ENCODE measurements around the gene AFF2. TPM values are rescaled to one million over a fixed set of nuclear protein-coding genes. Genes with fewer than 3 reads are reported as not detected.

AFF2 gene
- total RNA-seq, 2 donors from 2014 or later: 7.4 to 16.6 TPM

DNA sequence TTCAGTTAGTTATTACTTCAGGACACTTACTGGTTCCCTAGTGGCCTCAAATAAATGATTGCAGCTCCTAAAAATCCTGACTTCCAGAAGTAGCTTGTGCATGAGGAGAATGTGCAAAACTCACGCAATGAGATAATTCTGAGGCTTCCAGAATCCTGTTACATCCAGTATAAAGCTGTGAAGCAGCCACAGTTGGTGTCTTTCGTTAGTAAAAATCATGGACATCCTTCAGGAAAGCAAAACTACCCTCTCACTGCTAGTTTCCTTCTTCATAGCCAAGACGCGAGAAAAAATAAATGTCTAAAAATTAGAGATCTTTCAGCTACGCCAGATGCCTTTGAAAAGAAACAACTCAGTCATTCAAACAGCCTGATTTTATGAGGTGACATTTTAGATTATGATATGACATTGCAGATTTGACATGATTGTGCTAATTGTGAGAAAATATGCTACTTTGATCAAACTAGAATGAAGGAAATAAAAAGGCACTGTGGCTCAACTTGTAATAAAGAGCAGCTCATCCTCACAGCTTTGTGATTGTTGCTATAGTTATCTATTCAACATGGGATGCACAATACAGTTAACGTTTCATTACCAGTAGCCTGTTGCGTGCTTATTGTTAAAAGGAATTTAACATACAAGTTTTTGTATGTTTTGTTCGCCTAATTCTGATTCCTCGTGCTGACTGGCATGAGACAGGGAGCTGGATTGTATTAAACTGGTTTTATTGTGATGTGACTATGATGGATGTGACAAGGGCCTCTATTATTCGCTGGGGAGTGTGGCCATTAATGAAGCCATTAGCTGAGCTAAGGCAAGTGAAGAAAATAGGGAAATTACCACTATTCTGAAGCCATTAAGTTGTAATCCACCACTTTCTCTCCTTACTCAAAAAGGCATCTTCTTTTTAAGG lies 40.5 kb downstream of the AFF2 start:
- no peaks in the 10 kb centered on the region for H3K27me3 ChIP-seq (replicated peaks; ENCODE audit: insufficient read depth)
- DNase-seq (ENCODE audit: low spot score): no peak
- TF ChIP-seq, protein P1, sequence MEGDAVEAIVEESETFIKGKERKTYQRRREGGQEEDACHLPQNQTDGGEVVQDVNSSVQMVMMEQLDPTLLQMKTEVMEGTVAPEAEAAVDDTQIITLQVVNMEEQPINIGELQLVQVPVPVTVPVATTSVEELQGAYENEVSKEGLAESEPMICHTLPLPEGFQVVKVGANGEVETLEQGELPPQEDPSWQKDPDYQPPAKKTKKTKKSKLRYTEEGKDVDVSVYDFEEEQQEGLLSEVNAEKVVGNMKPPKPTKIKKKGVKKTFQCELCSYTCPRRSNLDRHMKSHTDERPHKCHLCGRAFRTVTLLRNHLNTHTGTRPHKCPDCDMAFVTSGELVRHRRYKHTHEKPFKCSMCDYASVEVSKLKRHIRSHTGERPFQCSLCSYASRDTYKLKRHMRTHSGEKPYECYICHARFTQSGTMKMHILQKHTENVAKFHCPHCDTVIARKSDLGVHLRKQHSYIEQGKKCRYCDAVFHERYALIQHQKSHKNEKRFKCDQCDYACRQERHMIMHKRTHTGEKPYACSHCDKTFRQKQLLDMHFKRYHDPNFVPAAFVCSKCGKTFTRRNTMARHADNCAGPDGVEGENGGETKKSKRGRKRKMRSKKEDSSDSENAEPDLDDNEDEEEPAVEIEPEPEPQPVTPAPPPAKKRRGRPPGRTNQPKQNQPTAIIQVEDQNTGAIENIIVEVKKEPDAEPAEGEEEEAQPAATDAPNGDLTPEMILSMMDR (IDR thresholded peaks at IDR 0.05): no peak
- no peaks in the 10 kb centered on the region for H3K36me3 ChIP-seq
- no peaks in the 10 kb centered on the region for H3K4me1 ChIP-seq (ENCODE audit: control insufficient read depth in 1 of 2, low read depth in 2 of 2)
- H3K27ac ChIP-seq: no peak overlapping the region
- no peak overlapping the region for H3K4me3 ChIP-seq
- ATAC-seq (ENCODE audit: insufficient number of reproducible peaks, low FRiP score, low read depth): no peak
- no peaks in the 10 kb centered on the region for H3K9me3 ChIP-seq

DNA sequence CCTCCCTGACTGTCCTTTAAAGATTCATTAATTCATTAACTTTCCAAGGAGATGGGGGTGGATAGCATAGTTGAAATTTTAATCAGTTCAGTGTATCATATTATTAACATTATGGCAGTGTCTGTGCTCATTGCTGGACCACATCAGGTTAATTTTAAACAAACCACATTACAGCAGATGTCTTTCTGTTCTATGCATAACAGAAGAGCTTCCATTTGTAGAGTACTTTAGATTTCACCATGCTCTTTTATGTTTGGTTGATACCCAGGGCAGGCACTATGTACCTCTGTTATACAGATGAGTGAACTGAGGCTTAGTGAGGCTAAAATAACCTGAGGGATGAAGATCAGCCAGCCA lies 41.1 kb downstream of the AFF2 start:
- Histone ChIP-seq H3K27me3 (replicated peaks; ENCODE audit: insufficient read depth) (no peaks in the 10 kb centered on the region), H3K9me3 (no peaks in the 10 kb centered on the region), H3K4me3 (no peak overlapping the region), H3K4me1 (ENCODE audit: control insufficient read depth in 1 of 2, low read depth in 2 of 2) (no peaks in the 10 kb centered on the region), H3K27ac (no peak overlapping the region), H3K36me3 (no peaks in the 10 kb centered on the region)
- no peak for DNase-seq (ENCODE audit: low spot score)
- TF ChIP-seq, protein P1 (IDR thresholded peaks at IDR 0.05): no peak
- ATAC-seq (ENCODE audit: insufficient number of reproducible peaks, low FRiP score, low read depth): no peak

DNA sequence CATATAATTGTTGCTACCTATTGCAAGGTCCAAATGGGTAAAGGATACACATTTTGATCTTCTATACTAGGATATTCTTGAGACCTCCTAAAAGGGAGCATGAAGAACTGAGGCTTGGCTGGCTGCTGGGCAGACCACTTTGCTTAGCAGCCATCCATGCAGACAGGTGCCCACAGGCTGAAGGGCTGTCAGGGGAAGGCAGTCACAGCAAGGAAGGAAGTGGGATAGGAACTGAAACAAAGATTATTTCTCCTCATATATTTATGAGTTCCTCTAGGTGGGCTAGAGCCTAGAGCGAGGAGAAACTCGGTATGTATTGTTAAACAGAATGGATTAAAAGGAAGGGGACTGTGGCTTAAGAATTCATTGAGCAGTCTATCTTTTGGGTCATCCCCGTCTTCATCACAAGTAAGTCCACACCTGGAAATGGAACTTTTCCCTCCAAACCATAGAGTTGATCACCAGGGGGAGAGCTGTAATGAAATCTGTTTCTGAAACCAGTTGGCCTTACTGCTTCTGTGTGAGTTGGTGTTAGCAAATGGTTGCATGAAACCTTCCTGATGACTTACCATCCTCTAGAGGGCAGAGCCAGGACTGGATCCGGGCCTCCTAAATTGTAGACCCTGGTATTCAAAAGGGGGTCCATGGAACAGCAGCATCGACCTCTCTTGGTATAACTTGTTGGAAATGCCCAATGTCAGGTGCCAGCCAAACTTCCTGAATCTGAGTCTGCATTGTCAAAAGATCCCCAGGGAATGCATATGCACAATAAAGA lies 42.3 kb downstream of the AFF2 start:
- TF ChIP-seq, protein P1 (IDR thresholded peaks at IDR 0.05): no peak
- no peak for ATAC-seq (ENCODE audit: insufficient number of reproducible peaks, low FRiP score, low read depth)
- H3K27me3 ChIP-seq (replicated peaks; ENCODE audit: insufficient read depth): no peaks in the 10 kb centered on the region

DNA sequence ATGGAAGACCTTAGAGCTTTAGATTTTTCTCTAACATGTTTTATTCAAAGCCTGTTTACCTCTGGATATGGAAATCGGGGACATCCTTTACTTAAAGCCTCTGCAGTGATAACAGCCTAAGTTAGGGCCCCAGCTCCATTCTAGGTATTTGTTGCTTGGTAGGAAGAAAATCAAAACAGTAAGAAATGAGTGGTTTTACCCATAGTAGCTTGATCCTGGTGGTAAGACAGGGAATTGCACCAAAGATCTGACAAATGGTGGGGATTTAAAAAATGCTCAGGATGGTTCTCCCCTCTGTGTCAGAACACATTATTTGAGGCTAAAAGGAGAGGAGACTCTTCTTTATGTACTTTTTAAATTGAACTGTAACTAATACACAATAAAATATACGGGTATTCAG lies 52.4 kb downstream of the AFF2 start:
- Histone ChIP-seq H3K27ac (no peak overlapping the region), H3K4me1 (ENCODE audit: control insufficient read depth in 1 of 2, low read depth in 2 of 2) (no peaks in the 10 kb centered on the region), H3K4me3 (no peak overlapping the region), H3K36me3 (no peaks in the 10 kb centered on the region), H3K27me3 (replicated peaks; ENCODE audit: insufficient read depth) (no peaks in the 10 kb centered on the region), H3K9me3 (no peaks in the 10 kb centered on the region)
- DNase-seq (ENCODE audit: low spot score): no peak
- ATAC-seq (ENCODE audit: insufficient number of reproducible peaks, low FRiP score, low read depth): no peak
- TF ChIP-seq, protein P1 (IDR thresholded peaks at IDR 0.05): no peak

More for the DNA sequence above, 42.3 kb downstream of the AFF2 start:
- no peak for DNase-seq (ENCODE audit: low spot score)
- Histone ChIP-seq H3K9me3 (no peaks in the 10 kb centered on the region), H3K27ac (no peak overlapping the region), H3K4me1 (ENCODE audit: control insufficient read depth in 1 of 2, low read depth in 2 of 2) (no peaks in the 10 kb centered on the region), H3K4me3 (no peak overlapping the region), H3K36me3 (no peaks in the 10 kb centered on the region)

DNA sequence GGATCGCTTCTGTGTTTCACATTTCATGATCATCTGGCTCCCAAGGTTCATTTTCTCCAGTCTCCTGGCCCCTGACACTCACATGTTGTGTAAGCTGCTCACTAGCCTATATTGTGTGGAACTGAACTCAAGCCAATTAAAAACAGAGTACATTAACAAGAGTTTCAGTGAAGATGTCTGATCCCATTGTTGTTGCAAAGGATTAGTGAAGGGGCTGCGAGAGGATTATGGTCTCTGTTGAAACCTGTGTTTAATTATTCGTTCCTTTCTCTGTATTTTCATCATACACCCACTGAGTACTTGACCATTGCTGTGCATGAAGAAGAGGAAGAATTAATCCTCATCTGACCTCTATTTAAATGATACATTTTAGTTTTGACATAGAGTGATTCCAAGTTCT lies 54.7 kb downstream of the AFF2 start:
- Histone ChIP-seq H3K27ac (no peak overlapping the region), H3K4me3 (no peak overlapping the region), H3K4me1 (ENCODE audit: control insufficient read depth in 1 of 2, low read depth in 2 of 2) (no peaks in the 10 kb centered on the region), H3K27me3 (replicated peaks; ENCODE audit: insufficient read depth) (no peaks in the 10 kb centered on the region), H3K36me3 (no peaks in the 10 kb centered on the region), H3K9me3 (no peaks in the 10 kb centered on the region)
- no peak for DNase-seq (ENCODE audit: low spot score)
- ATAC-seq (ENCODE audit: insufficient number of reproducible peaks, low FRiP score, low read depth): no peak
- TF ChIP-seq, protein P1 (IDR thresholded peaks at IDR 0.05): no peak

Data from thoracic aorta (tissue), 2 donors.